GM12878 (cell line): Measurements from ENCODE around the gene ITSN2. TPM values are rescaled to one million over a fixed set of nuclear protein-coding genes. Genes with fewer than 3 reads are reported as not detected.

ENCODE experiments used
- ATAC-seq: fragments of 200-7000 bp; cut with Tn5 transposase; 3 replicates; pipeline ENCODE4 v1.9.1; 2020; ENCODE audit warnings: mild to moderate bottlenecking, moderate library complexity
- BruUV-seq: library from RNA; stranded (reverse); fragments of 400-500 nt; replicated peaks from 2 replicates; lab custom pipeline; 2021; lab: Mats Ljungman, UMichigan
- CTCF ChIA-PET: fragments of 300-600 bp; sonication (Branson Sonifier 250); formaldehyde crosslinking; extraction: SDS; loops from one replicate; lab custom pipeline; 2021; ENCODE audit warnings: inconsistent platforms; lab: Yijun Ruan, JAX
- POLR2A ChIA-PET: fragments of 350-600 bp; formaldehyde crosslinking; extraction: SDS; loops from one replicate; lab custom pipeline; 2021; ENCODE audit warnings: inconsistent platforms; lab: Charles Lee
- RAD21 ChIA-PET: fragments of 300-600 bp; sonication (Branson Sonifier 250); formaldehyde crosslinking; loops from one replicate; lab custom pipeline; 2023; ENCODE audit warnings: antibody characterized with exemption; ENCODE audit not compliant: unreplicated experiment; lab: Charles Lee
- SMC1A ChIA-PET: fragments of 300-600 bp; sonication (Branson Sonifier 250); formaldehyde crosslinking; loops from one replicate; lab custom pipeline; 2023; ENCODE audit not compliant: unreplicated experiment, uncharacterized antibody; lab: Charles Lee
- DNase-seq: peaks from one replicate; pipeline ENCODE4 v3.0.0-alpha.2; 2011; ENCODE audit warnings: low read depth, low spot score
- FAIRE-seq: peaks from 3 replicates; lab custom pipeline; 2011; peaks lifted over from hg19 to GRCh38; lab: Jason Lieb, UNC
- H2AFZ ChIP-seq: 2 replicates; pipeline ENCODE4 v1.6.0; 2011; ENCODE audit warnings: low read depth, low read length, control low read depth; ENCODE audit not compliant: control insufficient read depth
- H3K27ac ChIP-seq: 2 replicates; pipeline ENCODE4 v1.5.1; 2011; ENCODE audit warnings: control low read depth; ENCODE audit not compliant: control insufficient read depth, insufficient read depth
- H3K27me3 ChIP-seq, 2 experiments: replicated peaks in 1 of 2; 2 replicates each; pipeline versions ENCODE4 v1.6.0 to v1.6.1; 2011; ENCODE audit warnings: low read length in 1 of 2; ENCODE audit not compliant: control insufficient read depth in 2 of 2, insufficient read depth in 2 of 2
- H3K36me3 ChIP-seq, 2 experiments: 2 replicates each; pipeline ENCODE4 v1.5.1; 2011; ENCODE audit warnings: low read length in 1 of 2; ENCODE audit not compliant: control insufficient read depth in 2 of 2, insufficient read depth in 2 of 2
- H3K4me1 ChIP-seq: 2 replicates; pipeline ENCODE4 v1.6.1; 2011; ENCODE audit warnings: mild to moderate bottlenecking, low read length, moderate library complexity, mixed read lengths; ENCODE audit not compliant: control insufficient read depth, insufficient read depth
- H3K4me2 ChIP-seq: 2 replicates; pipeline ENCODE4 v1.6.0; 2011; ENCODE audit warnings: control low read depth; ENCODE audit not compliant: control insufficient read depth, insufficient read depth
- H3K4me3 ChIP-seq: fragments of 200-600 bp; sonication (generic); 2 replicates; pipeline ENCODE4 v1.5.1; 2016
- H3K79me2 ChIP-seq: 2 replicates; pipeline ENCODE4 v1.6.0; 2011; ENCODE audit warnings: low read length; ENCODE audit not compliant: control insufficient read depth, insufficient read depth
- H3K9ac ChIP-seq: 2 replicates; pipeline ENCODE4 v1.8.0; 2011; ENCODE audit warnings: low read length, control low read depth, mixed read lengths; ENCODE audit not compliant: control insufficient read depth, insufficient read depth
- H3K9me3 ChIP-seq: replicated peaks from 3 replicates; pipeline ENCODE4 v1.5.1; 2011; ENCODE audit warnings: mild to moderate bottlenecking, low read length; ENCODE audit not compliant: control insufficient read depth, insufficient read depth
- H4K20me1 ChIP-seq: 2 replicates; pipeline ENCODE4 v1.6.0; 2011; ENCODE audit not compliant: control insufficient read depth, insufficient read depth
- CBFB ChIP-seq: IDR thresholded peaks from 2 replicates; pipeline ENCODE4 v1.6.1; 2016; ENCODE audit warnings: antibody characterized with exemption, low read depth
- CHD1 ChIP-seq: IDR thresholded peaks from 2 replicates; pipeline ENCODE4 v1.6.1; 2012; ENCODE audit warnings: low read depth, low read length, improper control_type of control experiment
- DPF2 ChIP-seq: fragments of 450-650 bp; IDR thresholded peaks from 2 replicates; pipeline ENCODE4 v1.6.1; 2017; ENCODE audit warnings: mild to moderate bottlenecking
- EGR1 ChIP-seq, 2 experiments: IDR thresholded peaks; 1 replicate in 1 of 2; 2 replicates in 1 of 2; pipeline ENCODE4 v1.6.1; 2011 to 2012; ENCODE audit warnings: low read depth in 2 of 2, low read length in 2 of 2, borderline replicate concordance in 1 of 2, mild to moderate bottlenecking in 1 of 2, moderate library complexity in 1 of 2
- ETV6 ChIP-seq, 2 experiments: fragments of 450-650 bp in 1 of 2; IDR thresholded peaks in 1 of 2; conservative IDR thresholded peaks in 1 of 2; 2 replicates each; pipeline ENCODE4 v1.6.1; 2014; ENCODE audit warnings: antibody characterized with exemption in 1 of 2, borderline replicate concordance in 1 of 2, low read depth in 1 of 2, mild to moderate bottlenecking in 1 of 2, moderate library complexity in 1 of 2
- FOXM1 ChIP-seq: IDR thresholded peaks from 2 replicates; pipeline ENCODE4 v1.6.1; 2012; ENCODE audit warnings: low read depth, mild to moderate bottlenecking, inconsistent platforms, low read length, moderate library complexity
- IKZF2 ChIP-seq, 2 experiments: fragments of 450-650 bp; IDR thresholded peaks; 2 replicates each; pipeline ENCODE4 v1.6.1; 2017; ENCODE audit warnings: mild to moderate bottlenecking in 2 of 2, moderate library complexity in 2 of 2
- IRF4 ChIP-seq: IDR thresholded peaks from 2 replicates; pipeline ENCODE4 v1.6.1; 2011; ENCODE audit warnings: low read depth, low read length
- JUNB ChIP-seq: IDR thresholded peaks from 2 replicates; pipeline ENCODE4 v1.6.1; 2016; ENCODE audit warnings: antibody characterized with exemption, mild to moderate bottlenecking
- MTA2 ChIP-seq: fragments of 450-650 bp; IDR thresholded peaks from 2 replicates; pipeline ENCODE4 v1.6.1; 2016; ENCODE audit warnings: low read depth, mild to moderate bottlenecking, moderate library complexity
- NRF1 ChIP-seq: conservative IDR thresholded peaks from 2 replicates; pipeline ENCODE4 v1.6.1; 2011; ENCODE audit warnings: mild to moderate bottlenecking, low read depth, low read length, improper control_type of control experiment
- SPI1 ChIP-seq: IDR thresholded peaks from 2 replicates; pipeline ENCODE4 v1.6.1; 2011; ENCODE audit warnings: low read depth, mild to moderate bottlenecking, low read length, moderate library complexity, borderline replicate concordance; ENCODE audit not compliant: insufficient read depth
- SUPT20H ChIP-seq: IDR thresholded peaks from 2 replicates; pipeline ENCODE4 v1.6.1; 2011; ENCODE audit warnings: low read depth, mild to moderate bottlenecking, low read length, moderate library complexity, borderline replicate concordance; ENCODE audit not compliant: control insufficient read depth
- ZNF217 ChIP-seq: fragments of 450-650 bp; IDR thresholded peaks from 2 replicates; pipeline ENCODE4 v1.6.1; 2017; ENCODE audit warnings: antibody characterized with exemption, mild to moderate bottlenecking
- ZSCAN29 ChIP-seq: fragments of 450-650 bp; IDR thresholded peaks from 2 replicates; pipeline ENCODE4 v1.6.1; 2017; ENCODE audit warnings: mild to moderate bottlenecking, moderate library complexity
- WGBS: methylation state at CpG from one replicate; pipeline ENCODE4 v1.1.6; 2016; ENCODE audit warnings: low lambda C conversion rate; ENCODE audit not compliant: insufficient replicate concordance, insufficient coverage; ENCODE audit errors: missing lambda C conversion rate; 5-methylcytosine and 5-hydroxymethylcytosine counted together
- in situ Hi-C: fragments of 300-500 bp; cut with MboI; formaldehyde crosslinking; loops from 9 replicates; pipeline ENCODE4 v1.14.3; 2018; ENCODE audit warnings: mixed read lengths
- intact Hi-C: fragments of 100-400 bp; cut with micrococcal nuclease; formaldehyde crosslinking; loops from one replicate; pipeline ENCODE4 v1.14.2; 2022; ENCODE audit not compliant: unreplicated experiment
- polyA plus RNA-seq, 11 experiments: library from polyadenylated mRNA; depleted of rRNA in 4 of 11; unstranded in 6 of 11; stranded (reverse) in 5 of 11; fragments of >200 nt; fragmentation: Nextera tagmentation in 4 of 11; fragmentation: Illumina TruSeq in 1 of 11; extraction: Ambion mirVana in 4 of 11; extraction: Trizol in 1 of 11; gene quantifications; 1 replicate in 1 of 11; 2 replicates in 10 of 11; pipeline versions ENCODE4 v1.2.1 to v1.2.3, GENCODE V29; 2011 to 2016; ENCODE audit warnings: inconsistent platforms in 2 of 11, missing spikeins in 2 of 11, low read depth in 1 of 11
- total RNA-seq, 4 experiments: library from RNA; depleted of rRNA in 3 of 4; stranded (reverse); fragments of >200 nt in 3 of 4; fragmentation: Illumina TruSeq in 1 of 4; extraction: Trizol in 1 of 4; gene quantifications; 2 replicates each; pipeline versions ENCODE4 v1.2.1 to v1.2.3, GENCODE V29; 2013 to 2021
- TF ChIP-seq, protein P1 (sequence below): IDR thresholded peaks from 2 replicates; pipeline ENCODE4 v1.6.1; 2011; ENCODE audit warnings: borderline replicate concordance, low read depth, mild to moderate bottlenecking, moderate library complexity, mixed read lengths, low read length; ENCODE audit not compliant: insufficient read depth; ENCODE audit errors: extremely low read length
- TF ChIP-seq, protein P2 (sequence below): fragments of 450-650 bp; IDR thresholded peaks from 2 replicates; pipeline ENCODE4 v1.6.1; 2018; ENCODE audit warnings: mild to moderate bottlenecking, low read depth, moderate library complexity; ENCODE audit not compliant: partially characterized antibody
- TF ChIP-seq, protein P3 (sequence below): IDR thresholded peaks from 2 replicates; pipeline ENCODE4 v1.6.1; 2011; ENCODE audit warnings: borderline replicate concordance, low read depth, mild to moderate bottlenecking, moderate library complexity, low read length; ENCODE audit not compliant: insufficient read depth, poor library complexity, severe bottlenecking

Gene ITSN2
- total and polyA plus RNA-seq, 10 of the 15 experiments (the other 5 are each of a cell fraction or from before 2014, with no cell fraction given) = 20.5 to 80.0 (median 54.7) TPM

DNA sequence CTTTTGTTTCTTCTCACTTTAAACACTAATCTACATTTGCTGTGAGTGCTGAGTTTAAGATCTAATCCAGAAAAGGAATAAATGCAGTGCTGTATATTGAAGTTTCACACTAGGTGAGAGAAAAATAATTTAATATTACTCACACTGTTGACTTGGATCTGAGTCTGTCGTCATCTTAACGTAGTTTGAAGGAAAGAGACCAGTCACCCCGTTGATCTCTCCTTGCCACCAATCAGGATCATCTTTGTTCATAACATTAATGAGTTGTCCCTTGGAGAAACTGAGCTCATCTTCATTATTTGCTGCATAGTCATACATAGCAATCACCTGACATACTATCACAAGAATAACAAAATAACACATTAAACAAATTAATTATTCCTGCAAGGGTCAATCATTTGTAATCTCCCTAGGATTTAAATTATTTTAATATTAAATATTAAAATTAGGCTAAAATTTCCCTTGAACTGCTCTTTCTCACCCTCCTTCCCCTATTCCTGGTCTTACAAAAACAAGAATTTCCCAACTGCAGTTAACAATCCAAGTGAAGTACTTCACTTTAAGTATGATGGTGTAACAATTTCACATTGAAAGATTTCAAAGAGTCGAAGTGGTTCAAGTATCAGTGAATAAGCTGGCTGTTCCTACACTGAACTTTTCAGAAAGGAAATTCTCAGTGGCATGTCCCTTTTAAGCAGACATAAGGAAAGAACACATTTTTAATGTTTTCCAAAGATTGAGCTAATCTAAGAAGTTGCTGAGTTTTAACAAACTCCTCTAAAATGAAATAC is 114.2 kb downstream of the ITSN2 start:
- H3K4me1 ChIP-seq = no peaks in the 10 kb centered on the region
- in situ Hi-C loops (no loop called here), intact Hi-C loops (no loop called here)
- H3K27me3 ChIP-seq = no peaks in the 10 kb centered on the region
- no peak overlapping the region for H3K4me3 ChIP-seq
- H3K27ac ChIP-seq = no peak overlapping the region
- CTCF ChIA-PET = interaction anchor here (0.9 to 1.5 kb wide), 5 partner anchors 20 to 163 kb away, joined by 3 read pairs; no protein-coding TSS in a partner anchor
- WGBS = 82% methylated on average over 4 of the region's 4 CpGs
- no peaks in the 10 kb centered on the region for H3K9me3 ChIP-seq
- no peak for ATAC-seq
- no peak for DNase-seq
- no peaks in the 10 kb centered on the region for H4K20me1 ChIP-seq
- H3K36me3 ChIP-seq = peaks cover 5 to 25% of the 10 kb centered on the region in 2 experiments
- no peak for FAIRE-seq
- TF ChIP-seq DPF2 (no peak), ZNF217 (no peak), IRF4 (no peak), CHD1 (no peak), FOXM1 (no peak), JUNB (no peak), MTA2 (no peak), CBFB (no peak), EGR1 (IDR thresholded peaks at IDR 0.05; ENCODE audit: borderline replicate concordance in 1 of 2, low read depth in 2 of 2, low read length in 2 of 2) (no peak), ZSCAN29 (no peak), ETV6 (conservative IDR thresholded peaks at IDR 0.05 in 1 of 2, IDR thresholded peaks at IDR 0.05 in 1 of 2; ENCODE audit: borderline replicate concordance in 1 of 2, low read depth in 1 of 2) (no peak), NRF1 (no peak), SUPT20H (no peak), IKZF2 (IDR thresholded peaks at IDR 0.05) (no peak), SPI1 (no peak)
- TF ChIP-seq, protein P1, sequence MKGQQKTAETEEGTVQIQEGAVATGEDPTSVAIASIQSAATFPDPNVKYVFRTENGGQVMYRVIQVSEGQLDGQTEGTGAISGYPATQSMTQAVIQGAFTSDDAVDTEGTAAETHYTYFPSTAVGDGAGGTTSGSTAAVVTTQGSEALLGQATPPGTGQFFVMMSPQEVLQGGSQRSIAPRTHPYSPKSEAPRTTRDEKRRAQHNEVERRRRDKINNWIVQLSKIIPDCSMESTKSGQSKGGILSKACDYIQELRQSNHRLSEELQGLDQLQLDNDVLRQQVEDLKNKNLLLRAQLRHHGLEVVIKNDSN = no peak
- TF ChIP-seq, protein P2, sequence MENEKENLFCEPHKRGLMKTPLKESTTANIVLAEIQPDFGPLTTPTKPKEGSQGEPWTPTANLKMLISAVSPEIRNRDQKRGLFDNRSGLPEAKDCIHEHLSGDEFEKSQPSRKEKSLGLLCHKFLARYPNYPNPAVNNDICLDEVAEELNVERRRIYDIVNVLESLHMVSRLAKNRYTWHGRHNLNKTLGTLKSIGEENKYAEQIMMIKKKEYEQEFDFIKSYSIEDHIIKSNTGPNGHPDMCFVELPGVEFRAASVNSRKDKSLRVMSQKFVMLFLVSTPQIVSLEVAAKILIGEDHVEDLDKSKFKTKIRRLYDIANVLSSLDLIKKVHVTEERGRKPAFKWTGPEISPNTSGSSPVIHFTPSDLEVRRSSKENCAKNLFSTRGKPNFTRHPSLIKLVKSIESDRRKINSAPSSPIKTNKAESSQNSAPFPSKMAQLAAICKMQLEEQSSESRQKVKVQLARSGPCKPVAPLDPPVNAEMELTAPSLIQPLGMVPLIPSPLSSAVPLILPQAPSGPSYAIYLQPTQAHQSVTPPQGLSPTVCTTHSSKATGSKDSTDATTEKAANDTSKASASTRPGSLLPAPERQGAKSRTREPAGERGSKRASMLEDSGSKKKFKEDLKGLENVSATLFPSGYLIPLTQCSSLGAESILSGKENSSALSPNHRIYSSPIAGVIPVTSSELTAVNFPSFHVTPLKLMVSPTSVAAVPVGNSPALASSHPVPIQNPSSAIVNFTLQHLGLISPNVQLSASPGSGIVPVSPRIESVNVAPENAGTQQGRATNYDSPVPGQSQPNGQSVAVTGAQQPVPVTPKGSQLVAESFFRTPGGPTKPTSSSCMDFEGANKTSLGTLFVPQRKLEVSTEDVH = no peak
- TF ChIP-seq, protein P3, sequence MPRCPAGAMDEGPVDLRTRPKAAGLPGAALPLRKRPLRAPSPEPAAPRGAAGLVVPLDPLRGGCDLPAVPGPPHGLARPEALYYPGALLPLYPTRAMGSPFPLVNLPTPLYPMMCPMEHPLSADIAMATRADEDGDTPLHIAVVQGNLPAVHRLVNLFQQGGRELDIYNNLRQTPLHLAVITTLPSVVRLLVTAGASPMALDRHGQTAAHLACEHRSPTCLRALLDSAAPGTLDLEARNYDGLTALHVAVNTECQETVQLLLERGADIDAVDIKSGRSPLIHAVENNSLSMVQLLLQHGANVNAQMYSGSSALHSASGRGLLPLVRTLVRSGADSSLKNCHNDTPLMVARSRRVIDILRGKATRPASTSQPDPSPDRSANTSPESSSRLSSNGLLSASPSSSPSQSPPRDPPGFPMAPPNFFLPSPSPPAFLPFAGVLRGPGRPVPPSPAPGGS = no peak
- SMC1A ChIA-PET = interaction anchor here (1.3 to 1.5 kb wide), 2 partner anchors 24 to 84 kb away, joined by 4 to 5 read pairs; no protein-coding TSS in a partner anchor
- H3K9ac ChIP-seq = no peak overlapping the region
- H3K79me2 ChIP-seq = no peaks in the 10 kb centered on the region
- POLR2A ChIA-PET = interaction anchor here (0.7 to 0.9 kb wide), 2 partner anchors 96 to 878 kb away, joined by 3 read pairs; no protein-coding TSS in a partner anchor
- H3K4me2 ChIP-seq = no peak overlapping the region
- no peak overlapping the region for H2AFZ ChIP-seq
- RAD21 ChIA-PET = interaction anchor here (1.4 kb wide), 1 partner anchor 96 kb away, joined by 6 read pairs; no protein-coding TSS in a partner anchor
- no TSS peak for BruUV-seq
